ENCODE data around the gene NMRAL1.

GRCh38 chr16:4487955-4488498 is 13.6 kb upstream of the NMRAL1 start:
- no peak for TF ChIP-seq CTCF (IDR thresholded peaks at IDR 0.05 in 2 of 3, conservative IDR thresholded peaks at IDR 0.05 in 1 of 3; ENCODE audit: control insufficient read depth in 2 of 3, extremely low read depth in 1 of 3, insufficient read depth in 1 of 3, low read depth in 3 of 3, low read length in 3 of 3)
- TF ChIP-seq EZH2 (IDR thresholded peaks at IDR 0.05; ENCODE audit: borderline replicate concordance, control insufficient read depth, low read depth, low read length) = no peak
- TF ChIP-seq BHLHE40 (IDR thresholded peaks at IDR 0.05; ENCODE audit: borderline replicate concordance in 1 of 2, low read depth in 2 of 2, low read length in 1 of 2) = no peak
- TF ChIP-seq TCF7 (IDR thresholded peaks at IDR 0.05; ENCODE audit: borderline replicate concordance) = no peak
- TF ChIP-seq, protein P1, sequence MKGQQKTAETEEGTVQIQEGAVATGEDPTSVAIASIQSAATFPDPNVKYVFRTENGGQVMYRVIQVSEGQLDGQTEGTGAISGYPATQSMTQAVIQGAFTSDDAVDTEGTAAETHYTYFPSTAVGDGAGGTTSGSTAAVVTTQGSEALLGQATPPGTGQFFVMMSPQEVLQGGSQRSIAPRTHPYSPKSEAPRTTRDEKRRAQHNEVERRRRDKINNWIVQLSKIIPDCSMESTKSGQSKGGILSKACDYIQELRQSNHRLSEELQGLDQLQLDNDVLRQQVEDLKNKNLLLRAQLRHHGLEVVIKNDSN (IDR thresholded peaks at IDR 0.05; ENCODE audit: borderline replicate concordance, extremely low read length, insufficient read depth, low read depth, low read length) = no peak
- no peak for TF ChIP-seq KDM1A (IDR thresholded peaks at IDR 0.05; ENCODE audit: borderline replicate concordance)
- TF ChIP-seq MTA3 (IDR thresholded peaks at IDR 0.05; ENCODE audit: borderline replicate concordance, low read length) = no peak
- TF ChIP-seq MXI1 (IDR thresholded peaks at IDR 0.05; ENCODE audit: low read depth, low read length) = no peak

Data from GM12878 (cell line).